ENCODE data around the gene BCL2A1. TPM values are rescaled to one million over a fixed set of nuclear protein-coding genes. Genes with fewer than 3 reads are reported as not detected.
"Not testable (repeated sequence)": the region's sequence is repeated elsewhere in the genome, so short reads cannot be mapped to it uniquely, and the experiment has no call there.

BCL2A1 gene
- total RNA-seq, 4 donors from 2014 or later, result 16.2 TPM; not detected in 3

- no peak overlapping the region for H3K27ac ChIP-seq (replicated peaks in 1 of 4)
- H3K27me3 ChIP-seq, result no peaks in the 10 kb centered on the region
- WGBS, result 96% methylated on average over 12 of the region's 12 CpGs
- intact Hi-C loops (cut with DNase I), result no loop called here
- TF ChIP-seq POLR2AphosphoS5 (IDR thresholded peaks at IDR 0.05) (no peak), EP300 (IDR thresholded peaks at IDR 0.05) (no peak)
- H3K9me3 ChIP-seq, result peaks cover 0 to 68% (median 60%) of the 10 kb centered on the region in 4 donors
- no peak for DNase-seq (ENCODE audit: extremely low spot score)
- no peak overlapping the region for H3K4me3 ChIP-seq
- peaks cover 11 to 17% (median 14%) of the 10 kb centered on the region in 4 donors for H3K4me1 ChIP-seq
- H3K36me3 ChIP-seq, result peaks cover 0 to 26% (median 11%) of the 10 kb centered on the region in 4 donors
Observed at GRCh38 chr15:79919749-79920511, 51.1 kb downstream of the BCL2A1 start.

- DNase-seq (ENCODE audit: extremely low spot score), result no peak
- TF ChIP-seq EP300 (IDR thresholded peaks at IDR 0.05) (no peak), POLR2AphosphoS5 (IDR thresholded peaks at IDR 0.05) (no peak), POLR2A (IDR thresholded peaks at IDR 0.05; ENCODE audit: low read depth) (no peak)
- Histone ChIP-seq H3K9me3 (peaks cover 0 to 75% (median 66%) of the 10 kb centered on the region in 4 donors), H3K36me3 (peaks cover 0 to 26% (median 11%) of the 10 kb centered on the region in 4 donors), H3K27ac (replicated peaks in 1 of 4) (no peak overlapping the region), H3K4me1 (peaks cover 9 to 14% (median 10%) of the 10 kb centered on the region in 4 donors), H3K27me3 (no peaks in the 10 kb centered on the region), H3K4me3 (no peak overlapping the region)
- 98% methylated on average over 26 of the region's 27 CpGs for WGBS
- intact Hi-C loops (cut with DNase I), result no loop called here
Observed at GRCh38 chr15:79919090-79919748, 51.8 kb downstream of the BCL2A1 start.

- H3K9me3 ChIP-seq, result peaks cover 0 to 75% (median 66%) of the 10 kb centered on the region in 4 donors
- intact Hi-C loops (cut with DNase I), result no loop called here
- 97% methylated on average over 11 of the region's 11 CpGs for WGBS
- no peak for DNase-seq (ENCODE audit: extremely low spot score)
- peaks cover 0 to 26% (median 11%) of the 10 kb centered on the region in 4 donors for H3K36me3 ChIP-seq
- TF ChIP-seq POLR2A (IDR thresholded peaks at IDR 0.05; ENCODE audit: low read depth) (no peak), CTCF (IDR thresholded peaks at IDR 0.05) (no peak), EP300 (IDR thresholded peaks at IDR 0.05) (no peak), POLR2AphosphoS5 (IDR thresholded peaks at IDR 0.05) (no peak)
- no peak overlapping the region for H3K27ac ChIP-seq (replicated peaks in 1 of 4)
- H3K27me3 ChIP-seq, result no peaks in the 10 kb centered on the region
- H3K4me1 ChIP-seq, result peaks cover 5 to 10% (median 7%) of the 10 kb centered on the region in 4 donors
- no peak overlapping the region for H3K4me3 ChIP-seq
Observed at GRCh38 chr15:79918278-79918677, 52.7 kb downstream of the BCL2A1 start.

GRCh38 chr15:79916502-79917132, 54.4 kb downstream of the BCL2A1 start:
- WGBS, result 84% methylated on average over 3 of the region's 3 CpGs
- TF ChIP-seq POLR2A (IDR thresholded peaks at IDR 0.05; ENCODE audit: low read depth), result no peak
- TF ChIP-seq CTCF (IDR thresholded peaks at IDR 0.05), result no peak
- no peak for TF ChIP-seq EP300 (IDR thresholded peaks at IDR 0.05)
- TF ChIP-seq POLR2AphosphoS5 (IDR thresholded peaks at IDR 0.05), result no peak
- no peaks in the 10 kb centered on the region for H3K27me3 ChIP-seq
- no peak overlapping the region for H3K27ac ChIP-seq (replicated peaks in 1 of 4)
- H3K36me3 ChIP-seq, result peaks cover 0 to 25% (median 11%) of the 10 kb centered on the region in 4 donors
- no peak overlapping the region for H3K4me3 ChIP-seq
- H3K9me3 ChIP-seq, result peaks cover 0 to 72% (median 66%) of the 10 kb centered on the region in 4 donors
- H3K4me1 ChIP-seq, result no peaks in the 10 kb centered on the region
- intact Hi-C loops (cut with DNase I), result no loop called here
- no peak for DNase-seq (ENCODE audit: extremely low spot score)

- H3K4me3 ChIP-seq; H3K4me1 ChIP-seq; H3K27me3 ChIP-seq; H3K27ac ChIP-seq (replicated peaks in 1 of 4); intact Hi-C loops (cut with DNase I); DNase-seq (ENCODE audit: extremely low spot score): not testable (repeated sequence)
- H3K9me3 ChIP-seq, result peaks cover 0 to 65% (median 62%) of the 10 kb centered on the region in 4 donors
- 94% methylated on average over 3 of the region's 3 CpGs for WGBS
- H3K36me3 ChIP-seq, result peaks cover 0 to 19% (median 9%) of the 10 kb centered on the region in 4 donors
Observed at GRCh38 chr15:79915776-79916501, 55.1 kb downstream of the BCL2A1 start.
